ENCODE results near the gene AFF2.

The AFF2 gene

DNA sequence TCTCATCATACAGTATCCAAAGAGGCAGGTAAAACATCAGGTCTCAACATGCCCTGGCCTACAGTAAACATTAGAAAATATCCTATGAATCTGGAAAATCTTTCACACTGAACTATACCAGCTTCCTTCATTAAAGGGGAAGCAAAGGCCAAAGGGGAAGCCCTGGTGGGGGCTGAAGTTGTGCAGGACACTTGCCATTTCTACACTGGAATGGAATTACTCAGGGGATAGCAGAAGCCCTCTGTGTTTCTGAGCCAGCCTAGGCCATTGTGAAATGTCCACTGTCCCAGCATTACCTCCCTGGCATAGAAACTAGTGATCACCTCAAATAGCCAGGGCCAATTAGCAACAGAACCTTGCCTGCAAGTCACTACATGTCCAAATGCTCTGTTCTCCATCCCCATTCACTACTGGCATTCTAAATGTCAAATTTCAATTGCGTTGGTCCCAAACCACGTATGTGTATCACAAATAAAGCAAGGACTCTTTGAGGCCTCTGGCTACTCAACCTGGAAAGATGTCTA, 429.9 kb downstream of the AFF2 start:
- no peak for DNase-seq (ENCODE audit: low spot score)

DNA sequence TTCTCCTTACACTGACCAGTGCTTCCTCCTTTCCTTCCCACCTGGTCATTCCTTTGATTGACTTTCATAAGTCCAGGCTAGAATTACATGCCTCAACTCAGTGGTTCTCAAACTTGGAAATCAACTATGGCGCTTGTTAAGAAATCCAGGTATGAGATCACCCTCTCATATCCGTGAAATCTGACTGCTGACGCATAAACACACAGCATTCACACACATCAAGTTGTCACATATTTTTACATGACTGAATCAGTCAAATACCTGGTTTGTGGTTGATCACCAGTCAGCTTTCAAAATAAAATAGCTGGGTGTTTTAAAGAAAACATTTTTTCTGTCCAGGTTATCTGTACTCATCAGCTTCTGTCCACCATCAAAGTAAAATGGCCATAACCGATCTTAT, 433.5 kb downstream of the AFF2 start:
- DNase-seq (ENCODE audit: low spot score): no peak

GRCh38 chrX:148938348-148938747, 437.9 kb downstream of the AFF2 start:
- no peak for DNase-seq (ENCODE audit: low spot score)

DNA sequence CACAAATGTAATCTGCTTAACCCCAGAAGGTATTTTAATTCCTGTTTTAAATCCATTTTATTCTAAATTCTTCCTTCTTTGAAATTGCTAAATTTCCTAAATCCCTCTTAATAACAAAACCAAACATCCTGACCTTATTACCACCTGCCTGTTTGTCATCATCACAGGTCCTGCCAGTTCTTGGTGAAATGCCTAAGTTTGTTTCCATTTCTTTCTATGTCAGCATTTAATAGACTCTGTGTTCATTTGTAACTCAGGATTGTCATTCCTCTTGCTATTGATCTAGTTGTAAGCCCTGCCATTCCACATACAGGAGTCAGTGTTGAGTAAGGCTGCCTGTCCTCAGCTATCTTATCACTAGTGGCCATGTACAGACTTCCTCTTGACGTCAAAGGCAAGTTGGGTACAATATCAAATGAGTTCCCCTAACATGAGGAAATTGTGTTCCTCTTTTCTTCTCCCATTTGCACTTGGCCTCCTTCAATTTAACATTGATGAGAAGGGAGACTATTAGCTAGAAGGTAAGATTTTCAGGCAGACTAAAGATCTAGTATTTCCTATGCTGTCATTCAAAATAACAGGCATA, 440.1 kb downstream of the AFF2 start:
- DNase-seq (ENCODE audit: low spot score): no peak

DNA sequence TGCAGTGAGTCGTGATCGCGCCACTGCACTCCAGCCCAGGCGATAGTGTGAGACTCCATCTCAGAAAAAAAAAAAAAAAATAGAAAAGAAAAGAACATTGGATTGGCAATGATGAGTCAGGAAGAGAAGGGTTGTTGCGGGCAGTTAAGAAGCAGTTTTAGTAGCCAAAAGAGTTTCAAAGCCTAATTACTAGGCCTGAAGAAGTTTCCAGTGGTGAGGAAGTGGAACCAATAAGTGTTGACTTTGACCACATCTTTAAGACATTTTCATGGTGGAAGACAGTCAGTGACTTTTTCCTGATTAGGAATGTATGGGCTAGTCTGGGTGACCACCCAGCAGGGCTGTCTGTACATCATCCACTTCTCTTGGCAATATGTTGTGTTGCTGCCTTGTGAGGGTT, 442.3 kb downstream of the AFF2 start:
- no peak for DNase-seq (ENCODE audit: low spot score)

GRCh38 chrX:148947399-148947975, 447.1 kb downstream of the AFF2 start:
- DNase-seq (ENCODE audit: low spot score): no peak

GRCh38 chrX:148956352-148956751, 455.9 kb downstream of the AFF2 start:
- no peak for DNase-seq (ENCODE audit: low spot score)

DNA sequence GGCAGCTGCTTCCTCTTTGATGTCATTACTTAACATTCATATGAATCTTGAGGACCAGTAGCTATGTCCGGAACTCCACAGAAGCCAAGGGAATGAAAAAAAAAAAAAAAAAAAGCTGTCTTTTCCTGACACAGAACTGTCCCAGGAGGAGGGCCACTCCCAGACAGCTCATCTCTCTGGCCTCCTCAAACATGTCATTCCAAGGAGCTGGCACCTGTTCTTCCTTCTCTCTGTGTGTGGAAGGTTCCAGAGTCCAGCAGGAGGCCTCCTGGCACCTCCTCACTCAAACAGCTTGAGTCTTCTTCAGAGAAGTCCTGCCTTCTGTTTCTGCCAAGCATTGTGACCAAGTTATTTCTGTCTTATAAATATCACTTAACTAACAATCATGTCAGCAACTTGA, 458.5 kb downstream of the AFF2 start:
- no peak for DNase-seq (ENCODE audit: low spot score)

GRCh38 chrX:148960060-148960459, 459.6 kb downstream of the AFF2 start:
- no peak for DNase-seq (ENCODE audit: low spot score)

- DNase-seq (ENCODE audit: low spot score): no peak
These were observed 461.6 kb downstream of the AFF2 start for GRCh38 chrX:148961985-148962384.

DNA sequence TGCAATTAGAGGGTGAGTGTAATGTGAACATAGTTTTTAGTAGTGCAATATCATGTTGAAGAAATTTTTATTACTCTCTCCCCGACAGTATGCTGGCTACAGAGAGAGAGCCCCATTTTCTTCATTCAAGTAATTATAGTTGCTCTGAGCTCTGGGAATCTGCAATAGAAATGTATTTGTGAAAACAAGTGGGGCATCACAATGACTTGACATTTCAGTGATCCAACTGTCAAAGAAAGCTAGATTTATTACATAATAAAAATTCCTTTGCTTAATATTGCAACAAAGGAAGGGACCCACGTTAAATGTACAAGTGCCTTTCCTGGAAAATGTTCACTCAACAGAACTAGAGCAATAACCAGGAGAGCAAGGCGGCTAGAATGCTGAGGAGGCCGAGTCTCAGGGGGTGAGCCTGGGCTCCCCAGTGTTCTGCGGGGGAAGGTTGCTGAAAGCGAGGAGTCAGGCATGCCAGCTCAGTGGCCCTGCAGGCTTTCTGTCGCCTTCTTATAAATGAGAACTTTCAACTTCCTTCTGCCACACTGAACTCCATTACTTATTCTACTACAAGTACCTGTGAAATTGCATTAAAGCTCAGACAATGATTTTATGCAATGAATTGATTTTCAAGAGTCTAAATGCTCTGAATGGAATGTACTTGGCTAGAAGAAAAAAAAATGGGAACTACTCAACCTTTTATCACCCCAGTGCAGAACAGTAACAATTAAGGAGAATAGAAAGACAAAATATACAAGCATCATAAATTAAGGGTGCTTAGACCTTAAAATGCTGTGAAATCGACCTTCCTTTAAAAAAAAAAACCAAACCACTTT, 476.4 kb downstream of the AFF2 start:
- DNase-seq (ENCODE audit: low spot score): no peak

- no peak for DNase-seq (ENCODE audit: low spot score)
These were observed 479.4 kb downstream of the AFF2 start for GRCh38 chrX:148979786-148980185.

DNA sequence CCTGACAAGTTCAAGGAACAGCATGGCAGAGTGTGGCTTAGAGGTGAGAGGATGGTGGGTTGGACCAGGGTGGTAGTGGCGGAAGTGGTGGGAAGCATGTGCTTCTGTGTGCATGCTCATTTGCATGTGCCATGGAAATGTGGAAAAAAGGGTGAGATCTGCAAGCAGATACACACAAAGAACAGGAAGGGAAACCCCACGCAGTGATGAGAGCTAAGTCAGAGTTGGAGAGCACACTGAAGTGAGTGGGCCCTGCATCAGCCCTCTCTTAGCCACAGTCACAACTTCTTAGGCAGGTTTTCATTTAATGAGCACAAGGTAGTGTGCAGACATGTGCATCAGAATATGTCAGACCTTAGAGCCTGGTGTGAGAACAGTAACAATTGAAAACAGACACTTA, 483.8 kb downstream of the AFF2 start:
- DNase-seq (ENCODE audit: low spot score): no peak

- no peak for DNase-seq (ENCODE audit: low spot score)
These were observed 491.1 kb downstream of the AFF2 start for GRCh38 chrX:148991502-148991901.

- no peak for DNase-seq (ENCODE audit: low spot score)
These were observed 495.2 kb downstream of the AFF2 start for GRCh38 chrX:148995661-148996060.

GRCh38 chrX:149002320-149002719, 501.9 kb downstream of the AFF2 start:
- DNase-seq (ENCODE audit: low spot score): no peak

DNA sequence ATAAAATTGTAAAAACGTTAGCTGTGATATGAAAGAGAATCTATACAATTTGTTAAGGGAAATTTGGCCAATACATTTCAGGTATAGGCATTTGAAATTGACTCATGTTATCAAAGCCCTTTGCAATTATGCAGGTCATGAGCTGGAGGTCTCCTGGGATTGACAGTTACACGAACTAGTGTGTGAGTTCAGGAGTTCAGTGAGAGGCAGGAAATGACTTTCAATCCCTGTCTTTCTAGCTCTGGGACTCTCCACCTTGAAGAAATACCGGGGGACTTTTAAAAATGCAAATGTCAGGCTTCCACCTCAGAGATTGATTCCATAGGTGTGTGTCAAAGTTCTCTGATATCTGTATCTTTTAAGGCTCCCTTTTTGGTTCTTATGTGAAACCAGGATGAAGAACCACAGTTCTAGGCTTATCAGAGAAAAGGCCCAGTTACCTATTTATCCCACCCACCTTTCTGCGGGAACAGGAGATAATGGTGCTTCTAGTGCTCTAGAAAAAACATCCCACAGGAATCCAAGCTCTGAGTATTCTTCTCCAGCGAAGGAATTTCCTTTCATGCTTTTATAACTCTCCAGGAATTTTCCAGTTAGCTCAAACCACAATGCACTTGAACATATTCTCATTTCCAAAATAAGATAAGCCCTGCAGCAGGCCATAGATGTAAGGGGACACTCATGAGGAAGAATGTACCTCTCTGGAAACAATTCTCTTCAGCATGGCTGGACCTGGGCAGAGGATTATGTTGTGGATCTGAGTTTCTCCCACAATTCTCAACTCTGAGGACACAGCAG, 503.6 kb downstream of the AFF2 start:
- no peak for DNase-seq (ENCODE audit: low spot score)

- DNase-seq (ENCODE audit: low spot score): no peak
These were observed 504.5 kb downstream of the AFF2 start for GRCh38 chrX:149004936-149005335.

- DNase-seq (ENCODE audit: low spot score): no peak
These were observed 505.8 kb downstream of the AFF2 start for GRCh38 chrX:149006235-149006634.

GRCh38 chrX:149007423-149007822, 507.0 kb downstream of the AFF2 start:
- no peak for DNase-seq (ENCODE audit: low spot score)

- no peak for DNase-seq (ENCODE audit: low spot score)
These were observed 509.8 kb downstream of the AFF2 start for GRCh38 chrX:149010013-149010852.

DNA sequence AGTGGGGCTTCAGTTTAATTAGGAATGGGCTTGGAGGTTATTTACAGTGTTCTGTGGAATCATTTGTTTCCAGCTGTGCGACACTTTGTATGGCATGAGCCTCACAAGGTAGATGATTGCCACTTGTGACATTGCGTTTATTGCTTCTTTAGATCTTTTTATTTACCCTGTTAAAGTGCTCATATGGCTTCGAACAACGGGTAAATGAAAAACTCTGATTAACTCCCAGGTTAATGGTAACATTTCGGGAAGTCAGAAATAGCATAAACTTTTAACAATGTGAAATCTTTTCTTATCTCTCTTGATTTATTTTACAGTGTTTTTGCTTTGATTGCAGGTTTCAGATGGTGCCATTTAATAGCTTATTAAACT, 510.4 kb downstream of the AFF2 start:
- DNase-seq (ENCODE audit: low spot score): no peak

Measured in hepatic stellate cell (primary cell).